ENCODE data around the gene BTBD9. TPM values are rescaled to one million over a fixed set of nuclear protein-coding genes. Genes with fewer than 3 reads are reported as not detected.

BTBD9 gene
- total and polyA plus RNA-seq, 10 donors = 1.2 to 43.1 (median 27.8) TPM

GRCh38 chr6:38213251-38213658 is 426.5 kb downstream of the BTBD9 start:
- Histone ChIP-seq H3K9me3 (no peaks in the 10 kb centered on the region), H3K27me3 (replicated peaks in 1 of 7) (no peaks in the 10 kb centered on the region), H3K36me3 (no peaks in the 10 kb centered on the region), H3K27ac (peak overlapping the region in 6 of 8 donors; percentile 3 to 41 (median 22)), H3K4me1 (peaks cover 4 to 23% (median 14%) of the 10 kb centered on the region in 6 donors), H3K4me3 (no peak overlapping the region)
- WGBS, 5 donors = 58 to 87% (median 75%) methylated on average over 2 of the region's 2 CpGs
- no peak for DNase-seq
- TF ChIP-seq POLR2AphosphoS5 (IDR thresholded peaks at IDR 0.05) = no peak
- intact Hi-C loops (cut with DNase I; ENCODE audit: low total_unique reads) = no loop called here

GRCh38 chr6:38212579-38212978 is 427.1 kb downstream of the BTBD9 start:
- H3K36me3 ChIP-seq = no peaks in the 10 kb centered on the region
- DNase-seq = no peak
- WGBS, 5 donors = 59 to 76% (median 74%) methylated on average over 5 of the region's 5 CpGs
- TF ChIP-seq POLR2AphosphoS5 (IDR thresholded peaks at IDR 0.05) (no peak), POLR2A (IDR thresholded peaks at IDR 0.05) (no peak), CTCF (IDR thresholded peaks at IDR 0.05 in 8 of 11, conservative IDR thresholded peaks at IDR 0.05 in 3 of 11) (no peak)
- H3K4me3 ChIP-seq = no peak overlapping the region
- intact Hi-C loops (cut with DNase I; ENCODE audit: low total_unique reads) = no loop called here
- no peaks in the 10 kb centered on the region for H3K9me3 ChIP-seq
- H3K27me3 ChIP-seq (replicated peaks in 1 of 7) = no peaks in the 10 kb centered on the region
- H3K4me1 ChIP-seq = peaks cover 4 to 23% (median 14%) of the 10 kb centered on the region in 6 donors
- H3K27ac ChIP-seq = peak overlapping the region in 5 of 8 donors; percentile 3 to 41 (median 19)

- DNase-seq = no peak
- TF ChIP-seq POLR2AphosphoS5 (IDR thresholded peaks at IDR 0.05) (no peak), CTCF (IDR thresholded peaks at IDR 0.05 in 8 of 11, conservative IDR thresholded peaks at IDR 0.05 in 3 of 11) (no peak), POLR2A (IDR thresholded peaks at IDR 0.05) (no peak)
- H3K27me3 ChIP-seq (replicated peaks in 1 of 7) = no peaks in the 10 kb centered on the region
- H3K4me1 ChIP-seq = peaks cover 4 to 23% (median 14%) of the 10 kb centered on the region in 6 donors
- peak overlapping the region in 1 of 8 donors; percentile 19 for H3K27ac ChIP-seq
- intact Hi-C loops (cut with DNase I; ENCODE audit: low total_unique reads) = no loop called here
- no peaks in the 10 kb centered on the region for H3K36me3 ChIP-seq
- no peak overlapping the region for H3K4me3 ChIP-seq
- H3K9me3 ChIP-seq = no peaks in the 10 kb centered on the region
- 92 to 100% (median 97%) methylated on average over 2 to 3 of the region's 3 CpGs for WGBS, 5 donors
Observed at GRCh38 chr6:38212116-38212515, 427.6 kb downstream of the BTBD9 start.

DNA sequence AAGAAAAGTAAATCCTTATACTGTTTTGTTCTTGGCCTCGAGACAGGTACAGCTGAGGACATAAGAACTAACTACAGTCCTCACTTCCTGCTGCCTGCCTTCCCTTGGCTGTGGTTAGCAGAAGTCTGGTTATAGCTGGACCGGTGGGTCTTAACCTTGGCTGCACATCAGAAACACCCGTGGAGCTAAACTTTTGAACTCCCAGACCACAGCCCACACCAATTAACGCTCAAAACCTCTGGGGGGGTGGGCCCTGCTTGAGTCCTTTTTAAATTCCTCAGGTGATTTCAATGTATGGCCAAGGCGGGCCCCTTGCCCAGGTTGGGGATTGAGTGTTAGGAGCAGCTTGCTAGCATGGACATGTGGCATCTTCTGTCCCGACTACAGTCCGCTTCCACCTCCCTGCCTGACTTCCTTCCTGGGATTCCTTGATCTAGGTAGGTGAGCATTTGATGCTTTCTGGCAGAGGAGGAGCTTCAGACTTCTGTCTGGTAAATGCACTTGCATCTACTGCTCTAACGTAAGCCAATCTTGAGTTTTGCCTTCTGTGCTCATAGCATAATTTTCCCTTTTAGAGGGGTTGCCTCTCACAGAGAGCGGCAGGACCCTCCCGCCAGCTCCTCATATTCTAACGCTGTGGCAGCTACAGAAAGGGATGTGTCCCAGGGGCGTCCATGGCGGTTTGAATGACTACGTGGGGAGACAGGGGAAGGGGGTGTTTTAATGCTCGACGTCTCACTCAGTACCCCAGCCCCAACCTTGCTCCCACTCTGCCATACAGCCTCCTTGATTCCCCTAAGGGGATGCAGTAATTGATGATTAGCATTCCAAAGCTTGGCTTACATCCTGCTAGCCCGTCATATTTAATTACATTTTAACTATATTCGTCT is 430.1 kb downstream of the BTBD9 start:
- Histone ChIP-seq H3K27ac (no peak overlapping the region), H3K36me3 (no peaks in the 10 kb centered on the region), H3K27me3 (replicated peaks in 1 of 7) (no peaks in the 10 kb centered on the region), H3K9me3 (no peaks in the 10 kb centered on the region), H3K4me3 (no peak overlapping the region), H3K4me1 (peaks cover 4 to 23% (median 14%) of the 10 kb centered on the region in 6 donors)
- TF ChIP-seq POLR2A (IDR thresholded peaks at IDR 0.05) (no peak), POLR2AphosphoS5 (IDR thresholded peaks at IDR 0.05) (no peak), CTCF (IDR thresholded peaks at IDR 0.05 in 8 of 11, conservative IDR thresholded peaks at IDR 0.05 in 3 of 11) (no peak)
- intact Hi-C loops (cut with DNase I; ENCODE audit: low total_unique reads) = no loop called here
- DNase-seq = no peak
- WGBS, 5 donors = 66 to 77% (median 71%) methylated on average over 18 of the region's 18 CpGs
